GM12891 (cell line): ENCODE data around the gene MRPS22.

Experiments
- POLR2A ChIP-seq: IDR thresholded peaks from 2 replicates; pipeline ENCODE4 v1.6.1; 2011; ENCODE audit warnings: low read depth, low read length, control low read depth
- POLR2AphosphoS5 ChIP-seq: IDR thresholded peaks from 2 replicates; pipeline ENCODE4 v1.6.1; 2011; ENCODE audit warnings: low read depth, low read length, control low read depth

DNA sequence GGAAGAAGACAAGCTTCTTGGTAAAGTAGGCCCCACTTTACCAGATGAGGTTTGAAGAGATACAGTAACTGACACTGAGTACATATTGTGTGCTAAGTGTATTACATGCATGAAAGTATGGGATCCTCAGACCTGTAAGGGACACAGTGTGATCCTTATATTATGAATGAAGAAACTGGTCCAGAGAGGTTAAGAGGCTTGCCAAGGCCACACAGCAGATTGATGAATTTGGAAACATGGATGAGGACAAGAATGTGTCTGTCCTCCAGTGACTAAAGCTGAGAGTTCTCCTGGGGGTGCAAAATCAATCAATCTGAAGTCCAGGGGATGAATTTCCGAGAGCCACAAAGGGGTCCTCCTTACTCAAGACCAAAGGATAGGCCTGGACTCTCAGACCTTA, 31.4 kb upstream of the MRPS22 start:
- TF ChIP-seq POLR2A (no peak), POLR2AphosphoS5 (no peak)
